Testis (tissue), 3 donors: ENCODE results near the gene KLF13. TPM values are rescaled to one million over a fixed set of nuclear protein-coding genes. Genes with fewer than 3 reads are reported as not detected.

Source experiments
- DNase-seq: peaks from one replicate; pipeline ENCODE4 v3.0.0-alpha.2; 2019
- H3K27ac ChIP-seq, 2 donors: fragments of 200-600 bp; sonication (generic); one replicate each; pipeline ENCODE4 v1.5.1; 2019
- H3K27me3 ChIP-seq: fragments of 200-600 bp; sonication (generic); one replicate; pipeline ENCODE4 v1.5.1; 2019
- H3K36me3 ChIP-seq: fragments of 200-600 bp; sonication (generic); one replicate; pipeline ENCODE4 v1.5.1; 2017; ENCODE audit warnings: low read depth; ENCODE audit errors: missing control alignments
- H3K4me1 ChIP-seq: fragments of 200-600 bp; sonication (generic); one replicate; pipeline ENCODE4 v1.5.1; 2019
- H3K4me3 ChIP-seq, 2 donors: fragments of 200-600 bp; sonication (generic); one replicate each; pipeline ENCODE4 v1.5.1; 2017 to 2019
- H3K9me3 ChIP-seq: fragments of 200-600 bp; sonication (generic); one replicate; pipeline ENCODE4 v1.5.1; 2017
- CTCF ChIP-seq, 3 experiments: fragments of 450-650 bp in 2 of 3; fragments of 200-600 bp in 1 of 3; sonication (generic) in 1 of 3; IDR thresholded peaks; one replicate each; pipeline ENCODE4 v1.5.1; 2016 to 2019; ENCODE audit warnings: antibody characterized with exemption in 3 of 3, mild to moderate bottlenecking in 2 of 3, moderate library complexity in 1 of 3
- POLR2A ChIP-seq: fragments of 450-650 bp; IDR thresholded peaks from one replicate; pipeline ENCODE4 v1.6.1; 2017; ENCODE audit warnings: antibody characterized with exemption, mild to moderate bottlenecking, moderate library complexity
- WGBS, 2 donors: methylation state at CpG; one replicate each; pipeline ENCODE4 v1.1.5; 2018; 5-methylcytosine and 5-hydroxymethylcytosine counted together
- intact Hi-C: fragments of 100-400 bp; cut with DNase I; formaldehyde crosslinking; loops from one replicate; pipeline ENCODE4 v1.15.1; 2023; ENCODE audit warnings: low total_unique reads
- polyA plus RNA-seq: library from polyadenylated mRNA; stranded (reverse); fragments of 350-450 nt; fragmentation: Illumina TruSeq; extraction: RNeasy Lipid Tissue Mini Kit (QIAGEN cat#74804); gene quantifications from one replicate; pipeline ENCODE4 v1.2.3, GENCODE V29; 2014; ENCODE audit warnings: low read depth, low replicate concordance; ENCODE audit not compliant: insufficient read depth
- total RNA-seq, 2 donors: library from RNA; depleted of rRNA; stranded (reverse); fragments of >200 nt; gene quantifications; one replicate each; pipeline ENCODE4 v1.2.3, GENCODE V29; 2016

Gene KLF13
- total and polyA plus RNA-seq, 3 donors from 2014 or later = 41.9 to 61.7 (median 45.7) TPM

DNA sequence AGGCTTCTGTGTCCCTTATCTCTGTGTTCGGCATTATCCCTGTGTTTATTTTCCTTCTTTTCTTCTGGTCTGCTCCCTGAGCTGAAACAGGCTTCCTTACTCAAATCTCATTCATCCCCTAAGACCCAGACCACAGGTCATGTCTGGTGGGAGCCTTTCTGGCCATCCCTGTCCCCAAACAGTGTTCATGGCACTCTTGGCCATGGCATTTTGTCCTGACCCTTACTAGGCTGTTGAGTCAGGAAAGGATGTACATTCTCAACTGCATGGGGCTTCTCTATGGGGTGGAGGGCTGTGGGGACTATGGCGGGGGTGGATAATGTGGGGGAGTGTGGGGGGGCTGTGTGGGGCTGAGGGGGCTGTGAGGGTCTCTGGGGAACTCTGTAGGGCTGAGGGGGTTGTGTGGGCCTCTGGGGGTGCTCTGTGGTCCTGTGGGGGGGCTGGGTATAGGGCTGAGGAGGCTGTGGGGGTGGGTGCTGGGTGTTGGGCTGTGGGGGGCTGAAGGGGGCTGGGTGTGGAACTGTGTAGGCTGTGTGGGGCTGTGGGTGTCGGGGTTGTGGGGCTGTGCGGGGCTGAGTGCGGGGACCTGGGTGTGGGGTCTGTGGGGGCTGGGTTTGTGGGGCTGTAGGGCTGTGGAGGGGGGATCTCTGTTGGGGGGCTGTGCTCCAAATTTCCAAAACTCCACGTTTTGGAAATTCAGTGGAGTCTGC is 64.3 kb downstream of the KLF13 start:
- peaks cover 17% of the 10 kb centered on the region for H3K4me1 ChIP-seq
- H3K4me3 ChIP-seq = peak overlapping the region; percentile 67 to 72
- intact Hi-C loops = loop anchor here (10.0 kb wide), 1 partner anchor 94 kb away; no protein-coding TSS in a partner anchor
- no peak for TF ChIP-seq POLR2A
- no peak for TF ChIP-seq CTCF (IDR thresholded peaks at IDR 0.05)
- H3K36me3 ChIP-seq = no peaks in the 10 kb centered on the region
- H3K27me3 ChIP-seq = no peaks in the 10 kb centered on the region
- H3K9me3 ChIP-seq = no peaks in the 10 kb centered on the region
- DNase-seq = no peak
- H3K27ac ChIP-seq = peak overlapping the region; percentile 75 to 96
- WGBS, 2 donors = 45 to 48% methylated on average over 4 to 6 of the region's 6 CpGs

DNA sequence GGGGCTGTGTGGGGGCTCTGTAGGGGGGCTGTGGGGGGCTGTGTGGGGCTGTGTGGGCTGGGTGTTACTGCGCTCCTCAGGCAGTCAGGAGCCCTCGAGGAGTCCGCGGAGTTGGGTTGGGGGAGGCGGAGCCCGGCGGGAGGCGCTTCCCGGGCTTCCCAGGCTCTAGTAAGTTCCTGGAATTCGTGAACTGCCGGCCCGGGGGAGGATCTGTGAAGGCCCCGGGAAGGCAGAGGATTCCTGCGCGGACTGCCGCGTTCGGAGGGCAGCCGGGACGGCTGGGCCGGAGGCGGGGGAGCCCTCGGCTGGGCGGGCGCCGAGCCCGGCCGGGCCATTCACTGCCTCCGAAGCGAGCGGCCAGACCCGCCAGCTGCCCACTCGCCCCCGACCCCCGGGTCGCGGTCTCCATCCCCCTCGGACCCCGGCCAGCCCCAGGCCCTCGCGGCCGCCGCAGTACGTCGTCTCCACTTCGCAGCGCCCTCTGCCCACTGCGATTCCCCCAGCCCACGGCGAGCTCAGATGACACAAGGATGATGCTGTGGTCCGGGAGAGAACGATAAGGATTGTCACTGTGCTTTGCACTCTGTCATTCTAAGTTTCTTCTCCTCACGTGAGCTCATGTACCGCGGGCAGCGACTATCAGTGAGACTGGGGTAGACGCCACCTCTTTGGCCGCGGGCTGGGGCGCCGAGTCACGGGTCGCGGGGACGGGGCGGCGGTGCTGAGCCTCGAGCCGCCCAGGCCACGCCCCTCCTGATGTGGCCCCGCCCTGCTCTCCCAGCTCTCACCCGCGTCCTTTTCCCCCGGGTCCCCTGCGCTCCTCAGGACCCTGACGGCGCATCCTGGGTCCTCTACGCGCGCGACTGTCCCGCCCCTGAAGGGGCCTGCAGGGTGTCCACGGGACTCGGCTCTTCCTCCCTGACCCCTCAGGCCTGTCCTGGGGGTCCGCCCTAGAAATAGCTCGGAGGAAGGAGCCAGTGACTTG is 65.3 kb downstream of the KLF13 start:
- H3K9me3 ChIP-seq = no peaks in the 10 kb centered on the region
- H3K4me3 ChIP-seq = peak overlapping the region; percentile 67 to 72
- peak; percentile 91 for DNase-seq
- H3K27me3 ChIP-seq = no peaks in the 10 kb centered on the region
- WGBS, 2 donors = 0 to 1% methylated on average over 24 to 84 of the region's 86 CpGs
- TF ChIP-seq CTCF (IDR thresholded peaks at IDR 0.05) = no peak
- peak; percentile 61 for TF ChIP-seq POLR2A
- H3K36me3 ChIP-seq = no peaks in the 10 kb centered on the region
- peak overlapping the region; percentile 75 to 96 for H3K27ac ChIP-seq
- intact Hi-C loops = loop anchor here (10.0 kb wide), 1 partner anchor 93 kb away; no protein-coding TSS in a partner anchor
- peaks cover 20% of the 10 kb centered on the region for H3K4me1 ChIP-seq

DNA sequence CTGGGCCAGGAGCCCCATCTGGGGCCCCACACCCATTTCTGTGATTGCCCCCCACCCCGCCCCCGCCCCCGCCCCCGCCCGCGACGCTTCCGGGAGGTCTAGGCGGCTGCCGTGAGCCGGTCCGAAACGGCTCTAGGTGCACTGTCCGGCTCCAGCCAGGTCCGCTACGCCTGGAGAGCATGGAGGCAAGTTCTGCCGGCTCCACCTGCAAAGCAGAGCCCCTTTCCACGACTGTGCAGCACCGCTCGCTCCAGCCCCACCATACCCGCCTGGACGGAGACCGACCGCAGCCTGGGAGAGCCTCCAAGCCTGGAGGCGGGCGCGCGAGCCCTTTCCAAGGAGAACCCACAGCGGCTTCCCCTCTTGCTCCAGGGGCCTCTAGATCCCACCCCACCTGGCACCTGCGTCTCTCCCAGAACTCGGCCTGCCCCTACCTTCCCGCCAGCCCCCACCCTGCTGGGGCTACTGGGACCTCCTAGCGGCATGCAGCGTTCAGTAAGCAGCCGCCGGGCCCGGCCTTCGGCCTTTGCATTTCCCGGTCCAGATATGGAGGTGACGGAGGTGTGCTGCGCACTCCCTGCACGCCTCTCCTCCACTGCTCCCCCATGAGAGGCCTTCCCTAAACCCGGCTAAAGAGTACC is 66.2 kb downstream of the KLF13 start:
- TF ChIP-seq CTCF (IDR thresholded peaks at IDR 0.05) = no peak
- no peak for TF ChIP-seq POLR2A
- peak overlapping the region; percentile 67 to 72 for H3K4me3 ChIP-seq
- intact Hi-C loops = loop anchor here (10.0 kb wide), 1 partner anchor 92 kb away; no protein-coding TSS in a partner anchor
- no peak for DNase-seq
- H3K36me3 ChIP-seq = no peaks in the 10 kb centered on the region
- WGBS, 2 donors = 52 to 71% methylated on average over 14 to 26 of the region's 43 CpGs
- H3K9me3 ChIP-seq = no peaks in the 10 kb centered on the region
- H3K27ac ChIP-seq = peak overlapping the region; percentile 75 to 96
- H3K4me1 ChIP-seq = peaks cover 29% of the 10 kb centered on the region
- H3K27me3 ChIP-seq = no peaks in the 10 kb centered on the region

GRCh38 chr15:31393444-31394091 is 66.9 kb downstream of the KLF13 start:
- no peaks in the 10 kb centered on the region for H3K36me3 ChIP-seq
- WGBS, 2 donors = 43 to 49% methylated on average over 20 to 21 of the region's 21 CpGs
- peak overlapping the region in 1 of 2 donors; percentile 67 for H3K4me3 ChIP-seq
- intact Hi-C loops = loop anchor here (10.0 kb wide), 1 partner anchor 91 kb away; no protein-coding TSS in a partner anchor
- no peak for DNase-seq
- no peaks in the 10 kb centered on the region for H3K27me3 ChIP-seq
- no peaks in the 10 kb centered on the region for H3K9me3 ChIP-seq
- no peak overlapping the region for H3K27ac ChIP-seq
- no peak for TF ChIP-seq POLR2A
- peaks cover 36% of the 10 kb centered on the region for H3K4me1 ChIP-seq
